ENCODE measurements around the gene SLC2A1. TPM values are rescaled to one million over a fixed set of nuclear protein-coding genes. Genes with fewer than 3 reads are reported as not detected.

Gene SLC2A1
- total RNA-seq, 1 donor from 2014 or later = 303 TPM

DNA sequence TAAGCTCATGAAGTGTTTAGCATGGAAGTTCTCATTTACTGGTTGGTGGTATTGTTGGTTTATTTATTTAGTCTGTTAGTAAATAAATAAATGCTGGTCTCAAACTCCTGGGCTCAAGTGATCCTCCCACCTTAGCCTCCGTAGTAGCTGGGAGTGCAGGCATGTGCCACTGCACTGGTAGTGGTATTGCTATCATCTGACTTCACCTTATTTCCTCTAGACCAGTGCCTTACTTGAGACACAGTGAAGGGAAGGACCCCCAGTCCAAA is 1.4 kb upstream of the SLC2A1 start:
- TF ChIP-seq, protein P1, sequence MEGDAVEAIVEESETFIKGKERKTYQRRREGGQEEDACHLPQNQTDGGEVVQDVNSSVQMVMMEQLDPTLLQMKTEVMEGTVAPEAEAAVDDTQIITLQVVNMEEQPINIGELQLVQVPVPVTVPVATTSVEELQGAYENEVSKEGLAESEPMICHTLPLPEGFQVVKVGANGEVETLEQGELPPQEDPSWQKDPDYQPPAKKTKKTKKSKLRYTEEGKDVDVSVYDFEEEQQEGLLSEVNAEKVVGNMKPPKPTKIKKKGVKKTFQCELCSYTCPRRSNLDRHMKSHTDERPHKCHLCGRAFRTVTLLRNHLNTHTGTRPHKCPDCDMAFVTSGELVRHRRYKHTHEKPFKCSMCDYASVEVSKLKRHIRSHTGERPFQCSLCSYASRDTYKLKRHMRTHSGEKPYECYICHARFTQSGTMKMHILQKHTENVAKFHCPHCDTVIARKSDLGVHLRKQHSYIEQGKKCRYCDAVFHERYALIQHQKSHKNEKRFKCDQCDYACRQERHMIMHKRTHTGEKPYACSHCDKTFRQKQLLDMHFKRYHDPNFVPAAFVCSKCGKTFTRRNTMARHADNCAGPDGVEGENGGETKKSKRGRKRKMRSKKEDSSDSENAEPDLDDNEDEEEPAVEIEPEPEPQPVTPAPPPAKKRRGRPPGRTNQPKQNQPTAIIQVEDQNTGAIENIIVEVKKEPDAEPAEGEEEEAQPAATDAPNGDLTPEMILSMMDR (IDR thresholded peaks at IDR 0.05) = no peak
- TF ChIP-seq EZH2 (IDR thresholded peaks at IDR 0.05) (no peak), EZH2phosphoT487 (IDR thresholded peaks at IDR 0.05) (no peak)
- peak overlapping the region; percentile 99 for H3K4me3 Mint-ChIP-seq
- H4K20me1 ChIP-seq (ENCODE audit: low read depth) = peaks cover 36% of the 10 kb centered on the region
- H3K9me3 ChIP-seq (ENCODE audit: low read depth) = no peaks in the 10 kb centered on the region
- no peak for DNase-seq (ENCODE audit: low spot score)
- H3K27me3 Mint-ChIP-seq (ENCODE audit: insufficient read depth, low read depth) = peaks cover 18% of the 10 kb centered on the region
- H3F3A ChIP-seq (ENCODE audit: low read depth) = peaks cover 26% of the 10 kb centered on the region
- H3K4me1 Mint-ChIP-seq = peaks cover 60% of the 10 kb centered on the region
- H2AFZ ChIP-seq (replicated peaks) = no peak overlapping the region
- no peaks in the 10 kb centered on the region for H3K27me3 ChIP-seq
- peaks cover 64% of the 10 kb centered on the region for H3K79me2 ChIP-seq (ENCODE audit: low read depth)
- no peak overlapping the region for H3K9ac ChIP-seq
- H3K27ac ChIP-seq = no peak overlapping the region
- H3K4me1 ChIP-seq = peaks cover 51% of the 10 kb centered on the region
- H3K4me3 ChIP-seq = peak overlapping the region; percentile 100
- peak overlapping the region; percentile 60 for H3K27ac Mint-ChIP-seq
- H3K36me3 Mint-ChIP-seq = peaks cover 16% of the 10 kb centered on the region
- H3K36me3 ChIP-seq = peaks cover 3% of the 10 kb centered on the region
- peak overlapping the region; percentile 100 for H3K4me2 ChIP-seq
- H3K9me3 Mint-ChIP-seq = no peaks in the 10 kb centered on the region

DNA sequence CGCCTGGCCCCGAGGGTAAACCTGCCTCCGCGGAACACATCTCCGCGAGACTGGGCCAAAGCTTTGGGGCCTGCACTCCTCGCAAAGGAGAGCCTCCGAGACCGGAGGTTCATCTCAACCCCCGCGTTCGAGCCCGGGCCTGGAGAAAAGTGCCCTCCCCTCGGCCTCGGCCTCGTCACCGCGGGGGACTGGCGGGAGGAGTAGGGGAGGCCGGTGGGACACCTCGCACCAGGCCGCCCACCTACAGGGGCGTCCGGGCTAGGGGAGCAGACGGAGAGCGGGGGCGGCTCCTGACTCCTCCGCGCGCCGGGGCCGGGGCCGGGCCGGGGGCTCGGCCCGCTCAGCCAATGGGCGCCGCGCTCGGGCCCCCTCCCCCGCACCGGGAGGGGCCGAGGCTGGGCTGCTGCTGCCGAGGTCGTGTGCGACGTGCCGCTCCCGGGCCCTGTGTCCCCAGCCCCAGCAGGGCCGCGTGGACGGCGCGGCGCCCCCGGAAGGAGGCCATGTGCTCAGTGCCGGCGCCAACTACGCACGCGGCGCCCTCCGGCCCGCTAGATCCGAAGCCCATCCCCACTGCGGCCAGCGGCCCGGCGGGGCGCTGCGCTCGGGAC is 684 bp downstream of the SLC2A1 start:
- peaks cover 15% of the 10 kb centered on the region for H3K27me3 Mint-ChIP-seq (ENCODE audit: insufficient read depth, low read depth)
- Histone ChIP-seq H3K4me3 (peak overlapping the region; percentile 100), H3K9me3 (ENCODE audit: low read depth) (no peaks in the 10 kb centered on the region), H3F3A (ENCODE audit: low read depth) (peaks cover 20% of the 10 kb centered on the region), H3K27ac (peak overlapping the region; percentile 84), H2AFZ (replicated peaks) (no peak overlapping the region), H4K20me1 (ENCODE audit: low read depth) (peaks cover 56% of the 10 kb centered on the region), H3K27me3 (no peaks in the 10 kb centered on the region), H3K79me2 (ENCODE audit: low read depth) (peaks cover 80% of the 10 kb centered on the region), H3K4me2 (peak overlapping the region; percentile 100), H3K36me3 (peaks cover 3% of the 10 kb centered on the region), H3K9ac (peak overlapping the region; percentile 82), H3K4me1 (peaks cover 60% of the 10 kb centered on the region)
- no peaks in the 10 kb centered on the region for H3K9me3 Mint-ChIP-seq
- peak; percentile 84 for DNase-seq (ENCODE audit: low spot score)
- H3K36me3 Mint-ChIP-seq = peaks cover 27% of the 10 kb centered on the region
- H3K4me1 Mint-ChIP-seq = peaks cover 69% of the 10 kb centered on the region
- peak overlapping the region; percentile 98 for H3K4me3 Mint-ChIP-seq
- TF ChIP-seq EZH2 (IDR thresholded peaks at IDR 0.05) (no peak), EZH2phosphoT487 (IDR thresholded peaks at IDR 0.05) (no peak)
- TF ChIP-seq, protein P1 (IDR thresholded peaks at IDR 0.05) = peak; percentile 4
- no peak overlapping the region for H3K27ac Mint-ChIP-seq

DNA sequence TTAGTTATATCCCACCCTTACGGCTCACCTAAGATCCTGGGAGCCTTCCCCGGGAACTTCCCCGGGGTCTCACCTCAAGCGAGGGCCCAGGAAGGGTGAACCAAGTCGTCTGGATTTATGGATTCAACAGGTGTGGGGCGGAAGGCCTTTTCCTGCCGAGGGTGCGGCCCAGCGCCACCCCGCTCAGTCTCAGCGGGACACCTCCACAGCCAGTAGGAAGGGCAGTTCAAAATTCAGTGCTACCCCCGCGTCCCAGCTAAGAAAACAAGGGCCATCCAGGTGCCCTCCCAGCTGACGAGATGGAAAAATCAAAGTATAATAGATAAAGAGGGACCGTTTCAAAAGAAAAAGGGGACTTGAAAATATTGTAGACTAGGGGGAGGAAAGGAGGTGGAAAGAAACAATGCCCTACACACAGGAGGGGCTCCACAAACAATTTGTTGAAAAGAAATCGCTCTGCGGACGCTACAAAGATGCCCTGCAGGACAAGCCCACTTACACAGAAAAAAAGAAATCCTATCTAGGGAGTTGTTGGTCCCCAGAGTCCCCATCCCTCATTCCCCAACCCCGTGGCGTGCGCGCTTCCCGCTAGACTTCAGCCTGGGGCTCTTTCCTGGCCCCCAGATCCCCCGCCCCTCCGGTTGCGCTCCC is 1.3 kb downstream of the SLC2A1 start:
- H3K4me1 Mint-ChIP-seq = peaks cover 68% of the 10 kb centered on the region

More for the DNA sequence above, 1.3 kb downstream of the SLC2A1 start:
- peaks cover 27% of the 10 kb centered on the region for H3K36me3 Mint-ChIP-seq
- DNase-seq (ENCODE audit: low spot score) = no peak
- H3K9ac ChIP-seq = peak overlapping the region; percentile 82
- H2AFZ ChIP-seq (replicated peaks) = no peak overlapping the region
- peak overlapping the region; percentile 100 for H3K4me2 ChIP-seq
- H3F3A ChIP-seq (ENCODE audit: low read depth) = peaks cover 13% of the 10 kb centered on the region
- H3K4me3 Mint-ChIP-seq = peak overlapping the region; percentile 98
- TF ChIP-seq, protein P1 (IDR thresholded peaks at IDR 0.05) = no peak
- TF ChIP-seq EZH2phosphoT487 (IDR thresholded peaks at IDR 0.05) = no peak
- peak overlapping the region; percentile 100 for H3K4me3 ChIP-seq
- H4K20me1 ChIP-seq (ENCODE audit: low read depth) = peaks cover 63% of the 10 kb centered on the region
- H3K27ac Mint-ChIP-seq = peak overlapping the region; percentile 88
- H3K27me3 Mint-ChIP-seq (ENCODE audit: insufficient read depth, low read depth) = peaks cover 15% of the 10 kb centered on the region
- H3K9me3 ChIP-seq (ENCODE audit: low read depth) = no peaks in the 10 kb centered on the region
- H3K27ac ChIP-seq = no peak overlapping the region
- H3K4me1 ChIP-seq = peaks cover 60% of the 10 kb centered on the region
- peaks cover 86% of the 10 kb centered on the region for H3K79me2 ChIP-seq (ENCODE audit: low read depth)
- peaks cover 3% of the 10 kb centered on the region for H3K36me3 ChIP-seq
- H3K9me3 Mint-ChIP-seq = no peaks in the 10 kb centered on the region
- no peaks in the 10 kb centered on the region for H3K27me3 ChIP-seq

Measured in neural progenitor cell (in vitro differentiated cells).